Measurements from ENCODE around the gene ROBO2.
A peak's percentile ranks its signal among the peaks of the same experiment; 100 is the strongest.

ROBO2 gene

GRCh38 chr3:77191014-77191413 lies 151.1 kb downstream of the ROBO2 start:
- no peak for DNase-seq

- DNase-seq = no peak
Measured at GRCh38 chr3:77191640-77192039, 151.7 kb downstream of the ROBO2 start.

DNA sequence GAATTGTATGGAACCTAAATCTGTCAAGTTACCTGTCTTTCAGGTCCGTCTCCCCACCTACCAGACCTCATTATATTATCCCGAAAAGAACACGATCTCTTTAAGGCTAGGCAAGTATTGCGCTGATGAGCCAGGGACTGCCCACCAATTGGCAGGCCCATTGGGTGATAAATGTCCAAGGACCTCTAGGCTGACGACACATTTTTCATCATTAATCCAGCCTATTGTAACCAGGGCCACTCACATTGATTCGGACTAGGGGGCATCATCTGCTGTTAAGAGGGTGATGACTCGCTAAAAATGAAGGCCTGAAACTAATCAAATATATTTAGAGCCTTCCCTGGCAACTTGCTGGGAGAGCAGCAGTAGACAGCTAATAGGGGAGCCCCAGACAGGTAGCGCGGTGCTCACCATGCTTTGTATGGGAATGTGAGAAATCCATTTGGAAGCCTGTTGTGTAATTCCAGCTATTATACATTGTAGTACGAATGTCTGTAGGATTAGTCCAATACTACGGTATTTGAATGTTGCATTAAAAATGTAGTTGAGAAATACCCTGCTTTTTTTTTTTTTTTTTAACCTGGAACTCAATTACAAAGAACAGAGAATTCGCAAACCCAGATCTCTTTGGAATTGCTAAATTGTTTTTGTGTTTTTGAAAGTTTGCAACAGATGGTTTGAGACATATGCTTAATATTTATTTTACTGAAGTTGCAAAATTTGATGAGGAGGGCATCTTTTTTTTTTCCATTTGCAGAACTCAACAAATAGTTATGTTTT lies 156.1 kb downstream of the ROBO2 start:
- DNase-seq = no peak

DNA sequence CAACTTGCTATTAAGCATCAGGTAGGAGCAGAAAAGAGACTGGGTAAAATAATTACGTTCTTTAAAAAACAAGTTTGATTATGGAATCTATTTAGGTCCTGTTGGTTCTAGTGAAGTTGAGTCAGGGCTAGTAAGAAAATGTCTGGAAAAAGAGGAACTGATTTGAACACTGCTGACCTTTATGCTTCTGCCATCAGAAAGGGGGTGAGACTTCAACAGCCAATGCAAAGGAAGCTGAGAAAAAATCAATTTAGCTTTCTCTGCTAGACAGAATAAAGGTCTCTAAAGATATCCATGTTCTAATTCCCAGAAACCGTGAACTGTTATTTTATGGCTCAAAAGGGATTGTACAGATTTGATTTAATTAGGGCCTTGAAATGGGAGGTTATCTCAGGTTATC lies 157.5 kb downstream of the ROBO2 start:
- no peak for DNase-seq

DNA sequence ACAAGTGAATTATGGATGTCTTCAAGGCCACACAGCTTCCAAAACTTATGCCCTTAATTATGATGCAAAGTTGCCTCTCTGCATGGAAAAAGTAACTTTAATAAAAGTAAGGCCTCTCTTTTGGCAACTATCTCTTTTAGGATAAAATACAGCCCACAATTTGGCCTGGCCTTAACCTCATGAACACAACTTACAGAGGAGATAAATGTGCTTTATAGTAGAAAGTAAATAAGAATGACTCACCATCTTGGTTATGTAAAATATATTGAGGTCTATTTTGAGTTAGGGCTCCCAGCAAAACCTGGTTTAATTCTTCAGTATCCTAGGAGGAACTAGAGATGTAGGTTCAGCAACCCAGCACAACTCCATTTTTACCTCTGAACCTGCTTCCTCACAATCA lies 164.0 kb downstream of the ROBO2 start:
- no peak for DNase-seq

DNA sequence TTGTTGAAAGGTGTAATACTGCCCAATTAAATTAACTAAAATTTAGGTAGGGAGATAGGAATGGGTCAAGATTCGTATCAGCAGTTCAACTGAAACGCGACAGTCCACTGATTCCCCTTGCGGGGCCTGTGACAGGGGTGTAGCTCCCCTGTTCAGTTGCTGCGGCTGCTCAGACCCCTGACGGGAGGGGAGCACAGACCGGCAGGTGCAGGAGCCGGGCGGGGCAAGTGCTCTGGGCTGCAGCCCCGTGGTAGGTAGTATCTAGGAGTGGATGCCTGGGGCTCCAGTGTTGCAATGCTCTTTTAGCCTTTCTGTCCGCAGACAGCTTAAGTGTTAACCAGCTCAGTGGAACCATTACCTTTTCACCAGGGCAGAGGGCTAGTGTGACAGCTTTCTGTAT lies 164.9 kb downstream of the ROBO2 start:
- no peak for DNase-seq

GRCh38 chr3:77207753-77208152 lies 167.9 kb downstream of the ROBO2 start:
- DNase-seq = no peak

GRCh38 chr3:77222701-77223100 lies 182.8 kb downstream of the ROBO2 start:
- no peak for DNase-seq

DNA sequence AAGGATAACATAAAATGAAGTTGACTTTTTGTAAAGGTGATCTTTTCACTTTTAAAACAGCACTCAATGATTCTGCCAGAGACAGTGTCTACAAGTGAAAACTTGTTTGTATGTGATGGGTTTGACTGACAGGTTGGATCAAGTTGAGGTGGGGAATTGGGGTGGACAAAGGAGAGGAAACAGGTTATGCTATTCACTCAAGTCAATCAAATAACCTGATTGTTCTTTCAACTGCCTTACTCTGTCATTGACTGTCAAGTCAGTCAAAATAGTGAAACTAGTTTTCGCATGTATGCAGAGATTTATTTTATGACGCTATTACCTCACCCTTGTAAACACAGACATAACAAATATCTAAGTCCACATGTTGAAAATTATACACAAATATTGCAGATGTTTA lies 187.7 kb downstream of the ROBO2 start:
- DNase-seq = no peak

GRCh38 chr3:77232557-77232956 lies 192.7 kb downstream of the ROBO2 start:
- no peak for DNase-seq

DNA sequence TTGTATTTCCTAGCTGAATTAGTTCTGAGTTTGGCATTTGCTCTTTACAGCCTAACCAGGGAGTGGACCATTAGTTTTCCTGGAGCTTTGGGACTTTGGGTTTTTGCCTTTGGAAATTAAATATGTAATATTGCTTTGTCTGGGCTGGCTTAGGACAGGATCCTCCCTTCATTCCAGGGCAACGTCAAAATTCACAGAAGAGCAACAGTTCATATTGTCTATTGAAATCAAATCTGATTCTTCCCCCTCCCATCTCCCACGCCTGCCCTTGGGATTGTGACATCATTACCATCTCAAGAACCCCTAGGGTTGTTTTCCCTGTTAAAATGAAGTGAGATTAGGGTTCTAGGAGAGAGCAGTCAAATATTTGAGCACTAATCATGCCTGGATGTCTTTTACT lies 194.1 kb downstream of the ROBO2 start:
- no peak for DNase-seq

GRCh38 chr3:77236118-77236517 lies 196.2 kb downstream of the ROBO2 start:
- no peak for DNase-seq

DNA sequence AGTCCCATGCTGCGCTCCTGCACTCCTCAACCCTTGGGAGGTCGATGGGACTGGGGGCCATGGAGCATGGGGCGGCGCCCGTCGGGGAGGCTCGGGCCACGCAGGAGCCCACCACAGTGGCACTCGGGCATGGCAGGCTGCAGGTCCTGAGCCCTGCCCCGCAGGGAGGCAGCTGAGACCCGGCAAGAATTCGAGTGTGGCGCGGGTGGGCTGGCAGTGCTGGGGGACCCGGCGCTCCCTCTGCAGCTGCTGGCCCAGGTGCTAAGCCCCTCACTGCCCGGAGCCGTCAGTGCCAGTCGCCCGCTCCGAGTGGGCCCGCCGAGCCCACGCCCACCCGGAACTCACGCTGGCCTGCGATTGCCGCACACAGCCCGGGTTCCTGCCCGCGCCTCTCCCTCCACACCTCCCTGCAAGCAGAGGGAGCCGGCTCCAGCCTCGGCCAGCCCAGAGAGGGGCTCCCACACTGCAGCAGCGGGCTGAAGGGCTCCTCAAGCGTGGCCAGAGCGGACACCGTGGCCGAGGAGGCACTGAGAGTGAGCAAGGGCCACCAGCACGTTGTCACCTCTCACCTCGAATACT lies 200.3 kb downstream of the ROBO2 start:
- no peak for DNase-seq

DNA sequence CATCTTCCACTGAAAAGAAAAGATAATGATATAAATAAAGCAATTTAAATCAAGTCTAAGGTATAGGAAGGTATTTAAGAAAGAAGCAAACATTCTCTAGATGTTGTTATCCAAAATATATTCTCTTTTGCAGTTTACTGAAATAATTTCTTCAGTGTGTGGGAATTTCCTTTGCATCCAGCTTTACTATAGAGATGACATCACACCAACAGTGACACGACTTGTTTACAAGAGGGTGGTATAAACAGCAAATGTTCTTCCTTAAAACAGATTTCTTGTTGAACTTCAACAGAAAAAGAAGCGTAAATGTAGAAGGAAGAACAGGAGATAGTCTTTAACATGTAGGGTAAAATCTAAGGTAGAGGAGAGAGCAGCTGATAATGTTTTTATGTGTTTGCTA lies 202.5 kb downstream of the ROBO2 start:
- no peak for DNase-seq

DNA sequence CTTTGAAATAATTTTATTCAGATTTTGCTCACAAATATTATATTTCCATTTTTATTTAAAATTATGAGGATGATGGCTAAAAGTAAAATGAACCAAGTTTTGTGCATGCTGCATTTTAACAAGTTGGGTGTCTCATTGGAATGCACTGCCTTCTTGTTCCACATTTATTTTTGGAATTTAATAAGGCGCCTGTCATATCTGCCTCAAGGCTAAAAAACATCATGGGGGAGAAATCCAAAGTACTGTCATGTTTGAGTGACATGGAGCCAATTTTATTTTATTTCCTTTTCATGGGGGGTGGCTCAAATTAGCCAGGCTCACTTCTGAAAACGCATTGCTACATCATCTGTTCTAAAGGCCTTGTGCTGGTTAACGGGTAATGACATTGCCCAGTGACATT lies 205.1 kb downstream of the ROBO2 start:
- DNase-seq = no peak

GRCh38 chr3:77247061-77247460 lies 207.2 kb downstream of the ROBO2 start:
- DNase-seq = no peak

GRCh38 chr3:77247817-77248216 lies 207.9 kb downstream of the ROBO2 start:
- DNase-seq = no peak

DNA sequence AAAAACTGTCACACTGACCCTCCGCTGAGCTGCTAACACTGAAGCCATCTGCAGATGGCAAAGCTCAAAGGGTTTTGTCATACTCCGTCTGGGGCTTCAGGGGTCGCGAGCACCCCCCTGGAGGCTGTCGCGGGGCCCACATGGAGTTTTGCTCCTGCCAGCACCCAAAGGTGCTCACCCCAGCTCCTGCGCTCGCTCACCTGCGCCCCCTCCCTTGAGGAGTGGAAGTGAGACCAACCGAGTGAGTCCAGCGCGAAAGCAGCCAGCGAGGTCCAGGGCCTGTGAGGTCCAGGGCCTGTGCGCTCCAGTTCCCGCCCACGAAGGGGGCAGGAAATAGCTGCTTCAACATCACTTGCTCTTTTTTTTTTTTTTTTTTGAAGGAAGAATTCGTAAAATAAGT lies 208.5 kb downstream of the ROBO2 start:
- DNase-seq = no peak

GRCh38 chr3:77251136-77251535 lies 211.2 kb downstream of the ROBO2 start:
- DNase-seq = no peak

- DNase-seq = peak; percentile 70 to 84
Measured at GRCh38 chr3:77254967-77255831, 215.3 kb downstream of the ROBO2 start.

GRCh38 chr3:77256584-77257503 lies 216.9 kb downstream of the ROBO2 start:
- DNase-seq = no peak

DNA sequence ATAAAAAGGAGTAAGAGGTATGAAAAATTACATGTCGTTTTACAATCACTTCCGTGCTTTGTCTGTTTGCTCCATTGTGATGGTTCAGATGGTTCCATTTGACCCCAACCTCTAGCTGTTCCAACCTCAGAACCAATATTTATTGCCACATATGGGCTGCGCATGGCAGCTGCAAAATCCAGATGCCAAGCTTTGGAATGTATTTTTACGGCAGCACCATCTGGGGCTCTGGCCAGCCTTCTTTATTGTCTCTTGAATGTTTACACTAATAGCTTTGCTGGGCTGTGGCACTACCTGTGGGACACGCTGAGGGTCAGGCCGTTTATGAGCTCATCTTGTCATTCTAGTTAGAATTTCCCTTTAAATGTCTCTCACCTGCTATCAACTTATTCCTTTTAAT lies 219.8 kb downstream of the ROBO2 start:
- DNase-seq = no peak

- DNase-seq = no peak
Measured at GRCh38 chr3:77262361-77262760, 222.5 kb downstream of the ROBO2 start.
